HG02763 (cell line): Measurements from ENCODE around the gene TNS2.

Experiments used
- ATAC-seq: cut with Tn5 transposase; IDR thresholded peaks from one replicate; pipeline ENCODE4 v1.9.1; 2021; ENCODE audit warnings: mild to moderate bottlenecking, moderate library complexity; ENCODE audit not compliant: unreplicated experiment

TNS2 gene

GRCh38 chr12:53055471-53056266 lies 5.8 kb downstream of the TNS2 start:
- no peak for ATAC-seq

- no peak for ATAC-seq
Measured at GRCh38 chr12:53056296-53056695, 6.4 kb downstream of the TNS2 start.

- ATAC-seq, result no peak
Measured at GRCh38 chr12:53056901-53057300, 7.0 kb downstream of the TNS2 start.

- ATAC-seq, result no peak
Measured at GRCh38 chr12:53057816-53058500, 8.1 kb downstream of the TNS2 start.

DNA sequence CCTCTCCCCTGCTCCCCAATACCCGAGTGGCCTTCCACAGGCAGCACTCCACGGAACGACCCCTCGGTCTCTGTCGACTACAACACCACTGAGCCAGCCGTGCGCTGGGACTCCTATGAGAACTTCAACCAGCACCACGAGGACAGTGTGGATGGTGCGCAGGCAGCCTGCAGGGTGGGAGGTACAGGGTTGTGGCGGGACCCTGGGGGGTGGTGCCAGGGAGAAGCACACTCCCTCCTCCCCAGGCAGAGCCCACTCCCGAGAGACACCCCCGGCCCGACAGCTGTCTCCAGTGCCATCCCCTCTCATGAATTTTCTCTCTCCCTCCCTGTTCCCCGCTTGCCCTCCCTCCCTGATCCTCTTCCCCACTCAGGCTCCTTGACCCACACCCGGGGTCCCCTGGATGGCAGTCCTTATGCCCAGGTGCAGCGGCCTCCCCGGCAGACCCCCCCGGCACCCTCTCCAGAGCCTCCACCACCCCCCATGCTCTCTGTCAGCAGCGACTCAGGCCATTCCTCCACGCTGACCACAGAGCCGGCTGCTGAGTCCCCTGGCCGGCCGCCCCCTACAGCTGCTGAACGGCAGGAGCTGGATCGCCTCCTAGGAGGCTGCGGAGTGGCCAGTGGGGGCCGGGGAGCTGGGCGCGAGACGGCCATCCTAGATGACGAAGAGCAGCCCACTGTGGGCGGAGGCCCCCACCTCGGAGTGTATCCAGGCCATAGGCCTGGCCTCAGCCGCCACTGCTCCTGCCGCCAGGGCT lies 9.0 kb downstream of the TNS2 start:
- no peak for ATAC-seq

DNA sequence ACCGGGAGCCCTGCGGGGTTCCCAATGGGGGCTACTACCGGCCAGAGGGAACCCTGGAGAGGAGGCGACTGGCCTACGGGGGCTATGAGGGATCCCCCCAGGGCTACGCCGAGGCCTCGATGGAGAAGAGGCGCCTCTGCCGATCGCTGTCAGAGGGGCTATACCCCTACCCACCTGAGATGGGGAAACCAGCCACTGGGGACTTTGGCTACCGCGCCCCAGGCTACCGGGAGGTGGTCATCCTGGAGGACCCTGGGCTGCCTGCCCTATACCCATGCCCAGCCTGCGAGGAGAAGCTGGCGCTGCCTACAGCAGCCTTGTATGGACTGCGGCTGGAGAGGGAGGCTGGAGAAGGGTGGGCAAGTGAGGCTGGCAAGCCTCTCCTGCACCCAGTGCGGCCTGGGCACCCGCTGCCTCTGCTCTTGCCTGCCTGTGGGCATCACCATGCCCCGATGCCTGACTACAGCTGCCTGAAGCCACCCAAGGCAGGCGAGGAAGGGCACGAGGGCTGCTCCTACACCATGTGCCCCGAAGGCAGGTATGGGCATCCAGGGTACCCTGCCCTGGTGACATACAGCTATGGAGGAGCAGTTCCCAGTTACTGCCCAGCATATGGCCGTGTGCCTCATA lies 9.7 kb downstream of the TNS2 start:
- ATAC-seq, result no peak

- no peak for ATAC-seq
Measured at GRCh38 chr12:53060064-53060720, 10.3 kb downstream of the TNS2 start.

DNA sequence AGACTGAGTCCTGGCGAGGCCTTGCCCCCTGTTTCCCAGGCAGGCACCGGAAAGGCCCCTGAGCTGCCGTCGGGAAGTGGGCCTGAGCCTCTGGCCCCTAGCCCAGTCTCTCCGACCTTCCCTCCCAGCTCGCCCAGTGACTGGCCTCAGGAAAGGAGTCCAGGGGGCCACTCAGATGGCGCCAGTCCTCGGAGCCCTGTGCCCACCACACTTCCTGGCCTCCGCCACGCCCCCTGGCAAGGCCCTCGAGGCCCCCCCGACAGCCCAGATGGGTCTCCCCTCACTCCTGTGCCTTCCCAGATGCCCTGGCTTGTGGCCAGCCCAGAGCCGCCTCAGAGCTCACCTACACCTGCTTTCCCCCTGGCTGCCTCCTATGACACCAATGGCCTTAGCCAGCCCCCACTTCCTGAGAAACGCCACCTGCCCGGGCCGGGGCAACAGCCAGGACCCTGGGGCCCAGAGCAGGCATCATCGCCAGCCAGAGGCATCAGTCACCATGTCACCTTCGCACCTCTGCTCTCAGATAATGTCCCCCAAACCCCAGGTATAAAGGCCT lies 10.9 kb downstream of the TNS2 start:
- ATAC-seq, result no peak

DNA sequence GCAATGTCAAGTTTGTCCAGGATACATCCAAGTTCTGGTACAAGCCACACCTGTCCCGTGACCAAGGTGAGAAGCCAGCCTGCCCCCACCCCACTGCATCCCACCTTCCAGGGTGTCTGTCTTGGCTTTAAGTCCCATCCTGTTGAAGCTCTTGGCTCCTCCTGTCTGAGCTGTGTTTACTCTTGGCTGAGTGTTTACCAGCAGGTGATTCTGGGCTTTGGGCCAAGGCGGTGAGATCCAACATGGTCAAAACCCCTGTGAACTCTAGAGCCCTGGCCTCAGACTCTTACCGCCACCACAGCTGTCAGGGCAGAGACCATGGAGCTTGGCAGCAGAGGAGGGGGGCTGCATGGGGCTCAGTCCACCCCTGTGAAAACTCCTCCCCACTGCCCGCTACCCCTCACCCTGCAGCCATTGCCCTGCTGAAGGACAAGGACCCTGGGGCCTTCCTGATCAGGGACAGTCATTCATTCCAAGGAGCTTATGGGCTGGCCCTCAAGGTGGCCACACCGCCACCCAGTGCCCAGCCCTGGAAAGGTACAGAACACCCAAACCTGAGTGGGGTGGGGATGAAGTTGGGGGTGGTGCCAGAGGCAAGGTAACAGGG lies 11.6 kb downstream of the TNS2 start:
- ATAC-seq, result no peak

GRCh38 chr12:53062011-53062961 lies 12.4 kb downstream of the TNS2 start:
- ATAC-seq, result no peak

- no peak for ATAC-seq
Measured at GRCh38 chr12:53062977-53063707, 13.3 kb downstream of the TNS2 start.

DNA sequence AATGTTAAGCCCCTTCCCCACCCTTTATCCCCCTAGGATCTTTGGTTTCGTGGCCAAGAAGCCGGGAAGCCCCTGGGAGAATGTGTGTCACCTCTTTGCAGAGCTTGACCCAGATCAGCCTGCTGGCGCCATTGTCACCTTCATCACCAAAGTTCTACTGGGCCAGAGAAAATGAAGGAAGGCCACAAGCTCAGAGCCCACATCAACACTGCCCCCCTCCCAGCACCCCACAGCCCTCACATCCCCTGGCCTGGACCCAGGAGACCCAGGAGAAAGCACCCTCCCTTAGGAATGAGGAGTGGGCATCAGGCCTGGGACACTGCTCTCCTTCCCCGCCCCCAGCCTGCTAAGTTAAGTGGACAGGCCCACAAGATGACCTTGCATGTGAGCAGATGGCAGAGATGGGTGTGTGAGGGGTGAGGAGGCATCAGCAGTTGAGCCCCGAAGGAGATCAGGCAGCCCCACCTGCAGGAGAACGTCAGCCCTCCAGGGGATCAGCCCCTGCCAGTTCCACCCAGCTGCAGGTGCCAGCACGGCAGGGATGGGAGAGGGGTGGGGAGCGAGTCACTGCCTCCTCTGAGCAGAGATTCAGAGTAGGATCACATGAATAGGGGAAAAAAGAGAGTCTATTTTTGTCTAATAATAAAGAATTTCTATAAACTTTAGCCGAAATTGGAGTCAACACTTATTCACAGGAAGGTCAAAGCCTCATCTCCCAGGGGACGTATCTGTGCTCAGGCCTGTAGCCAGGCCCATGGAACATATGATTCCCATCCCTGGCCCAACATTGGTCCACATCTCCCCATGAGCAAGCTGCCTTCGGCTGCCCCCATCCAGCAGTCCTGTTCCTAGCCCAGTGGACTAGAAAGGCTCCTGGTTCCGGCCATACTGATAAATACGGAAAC lies 14.1 kb downstream of the TNS2 start:
- no peak for ATAC-seq

- ATAC-seq, result no peak
Measured at GRCh38 chr12:53064613-53065436, 15.0 kb downstream of the TNS2 start.

DNA sequence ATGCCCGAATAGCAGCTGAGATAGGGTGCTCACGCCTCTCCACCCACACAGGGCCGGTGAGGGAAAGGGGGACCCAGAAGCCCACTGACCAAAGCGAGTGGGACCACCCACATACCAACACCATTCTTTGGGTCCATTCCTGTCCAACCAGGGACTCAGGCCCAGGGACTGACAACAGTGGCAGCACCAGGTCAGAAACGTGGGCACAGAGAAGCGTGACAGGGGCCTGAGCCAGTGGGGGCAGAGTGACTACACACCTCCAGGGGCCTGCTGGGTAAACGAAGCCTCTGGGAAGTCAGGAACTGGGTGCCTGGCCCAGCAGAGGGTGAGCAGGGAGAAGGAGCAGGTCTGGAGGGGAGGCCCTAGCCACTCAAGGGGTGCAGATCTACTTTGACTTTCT lies 15.6 kb downstream of the TNS2 start:
- no peak for ATAC-seq

DNA sequence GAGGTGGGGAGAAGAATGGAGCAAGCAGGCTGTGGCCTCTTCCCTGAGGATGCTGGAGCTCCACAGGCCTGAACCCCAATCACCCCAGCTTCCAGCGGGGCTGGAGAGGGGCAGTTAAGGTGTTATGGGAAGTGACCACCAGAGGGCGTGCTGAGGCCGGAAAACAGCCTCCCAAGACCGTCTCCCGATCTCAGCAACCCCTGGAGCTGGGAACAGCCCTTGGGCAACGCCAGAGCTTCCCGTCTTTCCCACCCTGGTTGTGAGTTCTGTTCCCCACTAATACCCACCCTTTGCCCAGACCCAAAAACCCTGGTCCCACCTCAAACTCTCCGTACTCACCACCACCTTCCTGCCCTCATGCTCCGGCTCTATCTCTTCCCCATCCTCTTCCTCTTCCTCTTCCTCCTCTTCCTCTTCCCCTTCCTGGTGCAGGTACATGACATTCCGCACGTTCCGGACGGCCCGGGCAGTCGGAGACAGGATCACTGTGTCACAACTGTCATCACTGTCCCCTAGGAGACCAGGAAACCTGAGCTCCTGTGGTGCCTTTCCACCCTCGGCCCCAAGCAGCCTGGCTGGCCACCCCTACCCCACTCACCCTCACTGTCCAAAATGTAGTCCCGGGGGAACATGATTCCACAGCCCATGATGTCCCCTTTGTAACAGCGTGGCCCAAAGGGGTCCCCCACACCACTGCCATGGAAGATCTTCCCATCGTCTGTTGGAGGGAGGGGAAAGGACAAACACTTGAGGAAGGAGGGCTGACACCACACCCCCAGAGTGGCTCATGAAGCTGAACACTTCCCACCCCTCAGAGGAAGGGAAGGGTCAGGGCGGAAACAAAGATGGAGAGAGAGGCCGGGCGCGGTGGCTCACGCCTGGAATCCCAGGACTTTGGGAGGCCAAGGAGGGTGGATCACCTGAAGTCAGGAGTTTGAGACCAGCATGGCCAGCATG lies 16.4 kb downstream of the TNS2 start:
- ATAC-seq, result no peak
